ENCODE results near the gene ATP10A.
"Not testable (repeated sequence)": the region's sequence is repeated elsewhere in the genome, so short reads cannot be mapped to it uniquely, and the experiment has no call there.

The ATP10A gene

DNA sequence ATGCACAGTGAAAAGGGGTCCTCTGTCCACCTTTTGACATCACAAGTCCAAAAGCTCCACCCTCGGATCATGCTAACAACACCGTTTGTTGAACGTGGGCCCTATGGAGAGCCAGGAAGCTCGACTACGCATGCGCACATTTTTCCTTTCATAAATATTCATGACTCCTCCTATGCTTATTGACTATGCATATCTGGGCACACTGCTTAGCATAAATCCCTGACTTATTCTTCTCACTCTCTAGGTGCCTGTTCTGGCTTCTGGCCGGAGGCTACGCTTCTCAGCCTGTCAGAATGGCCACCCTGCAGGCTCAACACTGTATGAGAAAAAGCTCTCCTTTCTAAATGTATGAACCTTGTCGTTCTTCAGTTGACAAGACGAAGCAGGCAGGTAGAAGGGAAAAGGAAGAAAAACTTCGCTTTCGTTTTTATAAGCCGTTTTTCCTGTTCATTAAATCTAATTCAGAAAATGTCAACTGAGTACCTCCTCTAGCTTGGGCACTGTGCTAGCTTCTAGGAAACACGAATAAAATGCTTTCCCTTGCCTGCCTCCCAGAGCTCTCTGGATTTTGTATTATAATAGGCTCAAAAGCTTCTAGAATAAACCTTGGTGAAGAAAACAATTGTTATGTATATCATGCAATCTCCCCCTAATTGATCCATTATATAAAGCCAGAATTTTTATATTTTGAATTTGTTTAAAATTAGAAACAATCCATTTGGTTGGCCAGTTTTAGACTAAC lies 207.7 kb downstream of the ATP10A start:
- no peak for DNase-seq (ENCODE audit: low read depth)
- TF ChIP-seq, protein P1, sequence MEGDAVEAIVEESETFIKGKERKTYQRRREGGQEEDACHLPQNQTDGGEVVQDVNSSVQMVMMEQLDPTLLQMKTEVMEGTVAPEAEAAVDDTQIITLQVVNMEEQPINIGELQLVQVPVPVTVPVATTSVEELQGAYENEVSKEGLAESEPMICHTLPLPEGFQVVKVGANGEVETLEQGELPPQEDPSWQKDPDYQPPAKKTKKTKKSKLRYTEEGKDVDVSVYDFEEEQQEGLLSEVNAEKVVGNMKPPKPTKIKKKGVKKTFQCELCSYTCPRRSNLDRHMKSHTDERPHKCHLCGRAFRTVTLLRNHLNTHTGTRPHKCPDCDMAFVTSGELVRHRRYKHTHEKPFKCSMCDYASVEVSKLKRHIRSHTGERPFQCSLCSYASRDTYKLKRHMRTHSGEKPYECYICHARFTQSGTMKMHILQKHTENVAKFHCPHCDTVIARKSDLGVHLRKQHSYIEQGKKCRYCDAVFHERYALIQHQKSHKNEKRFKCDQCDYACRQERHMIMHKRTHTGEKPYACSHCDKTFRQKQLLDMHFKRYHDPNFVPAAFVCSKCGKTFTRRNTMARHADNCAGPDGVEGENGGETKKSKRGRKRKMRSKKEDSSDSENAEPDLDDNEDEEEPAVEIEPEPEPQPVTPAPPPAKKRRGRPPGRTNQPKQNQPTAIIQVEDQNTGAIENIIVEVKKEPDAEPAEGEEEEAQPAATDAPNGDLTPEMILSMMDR (conservative IDR thresholded peaks at IDR 0.05; ENCODE audit: low read length), result no peak
- H3K4me3 ChIP-seq (ENCODE audit: low read length), result no peak overlapping the region

DNA sequence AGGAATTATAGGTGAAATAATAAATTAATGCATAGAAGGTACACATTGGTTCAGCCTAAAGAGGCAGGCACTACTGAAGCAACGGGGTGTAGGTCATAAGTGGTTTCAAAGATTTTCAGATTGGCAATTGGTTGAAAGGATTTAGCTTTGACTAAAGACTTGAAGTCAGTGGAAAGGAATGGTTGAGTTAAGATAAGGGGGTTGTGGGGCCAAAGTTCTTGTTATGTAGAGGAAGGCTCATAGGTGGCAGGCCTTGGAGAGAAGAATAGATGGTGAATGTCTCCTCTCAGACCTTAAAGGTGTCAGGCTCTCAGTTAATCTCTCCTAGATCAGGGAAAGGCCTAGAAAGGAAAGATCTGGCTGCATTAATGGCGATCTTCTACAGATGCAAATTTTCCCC lies 209.8 kb downstream of the ATP10A start:
- DNase-seq (ENCODE audit: low read depth), result no peak
- H3K4me3 ChIP-seq (ENCODE audit: low read length), result no peak overlapping the region
- TF ChIP-seq, protein P1 (conservative IDR thresholded peaks at IDR 0.05; ENCODE audit: low read length), result no peak

DNA sequence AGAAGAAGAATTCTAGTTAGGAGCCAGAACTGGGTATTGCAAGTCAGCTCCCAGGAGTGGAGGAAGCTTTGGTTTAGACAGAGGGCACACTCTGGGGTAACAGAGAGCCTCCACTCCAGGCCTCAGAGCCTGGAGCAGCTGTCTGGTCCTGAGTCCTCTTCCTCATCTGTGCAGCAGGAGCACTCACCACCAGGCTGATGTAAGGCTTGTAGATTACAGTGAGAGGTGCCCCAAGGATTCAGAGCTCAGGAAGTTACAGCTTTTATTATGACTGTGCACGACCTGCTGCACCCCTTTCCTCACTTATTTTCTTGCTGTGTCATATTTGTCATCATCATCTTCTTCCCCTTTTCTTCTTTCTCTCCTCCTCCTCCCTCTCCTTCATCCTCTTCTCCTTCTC lies 210.4 kb downstream of the ATP10A start:
- DNase-seq (ENCODE audit: low read depth), result no peak
- H3K4me3 ChIP-seq (ENCODE audit: low read length), result no peak overlapping the region
- TF ChIP-seq, protein P1 (conservative IDR thresholded peaks at IDR 0.05; ENCODE audit: low read length), result no peak

DNA sequence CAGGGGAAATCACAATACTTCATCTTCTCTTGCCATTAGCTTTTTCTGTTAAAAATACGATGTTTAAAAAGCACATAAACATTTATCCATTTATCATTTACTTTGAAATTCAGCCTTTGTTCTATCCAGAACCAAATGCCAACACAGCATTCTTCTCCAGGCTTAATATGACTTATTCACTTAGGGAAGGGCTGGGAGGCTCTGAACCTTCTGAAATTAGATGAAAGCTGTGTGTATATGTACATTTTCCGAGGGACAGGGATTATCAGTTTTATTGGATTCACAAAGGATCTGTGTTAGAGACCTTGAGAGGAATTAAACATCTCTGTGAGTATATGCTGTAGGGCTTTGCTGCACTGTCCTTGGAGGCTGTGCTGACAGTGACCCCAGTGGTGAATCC lies 213.7 kb downstream of the ATP10A start:
- no peak for DNase-seq (ENCODE audit: low read depth)
- TF ChIP-seq, protein P1 (conservative IDR thresholded peaks at IDR 0.05; ENCODE audit: low read length), result no peak

DNA sequence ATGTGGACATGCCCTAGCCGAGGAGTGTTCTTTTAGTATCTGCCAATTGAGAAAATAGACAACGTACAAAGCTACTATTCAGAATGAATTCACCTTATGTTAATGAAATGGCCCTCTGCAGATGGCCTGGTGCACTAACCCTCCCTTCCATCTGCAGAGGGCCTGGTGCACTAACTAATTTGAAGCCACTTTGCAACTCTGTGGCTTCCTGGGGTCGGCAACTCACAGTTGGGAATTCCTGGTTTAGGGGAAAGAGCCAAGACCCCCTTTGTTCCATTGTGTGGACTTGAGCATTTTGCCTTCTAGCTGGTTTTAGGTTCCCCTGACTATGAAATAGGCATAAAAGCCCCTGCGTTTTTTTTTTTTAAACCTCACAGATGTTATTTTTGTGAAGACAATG lies 220.0 kb downstream of the ATP10A start:
- H3K4me3 ChIP-seq (ENCODE audit: low read length), result no peak overlapping the region
- TF ChIP-seq, protein P1 (conservative IDR thresholded peaks at IDR 0.05; ENCODE audit: low read length), result no peak
- no peak for DNase-seq (ENCODE audit: low read depth)

More for the DNA sequence above, 213.7 kb downstream of the ATP10A start:
- no peak overlapping the region for H3K4me3 ChIP-seq (ENCODE audit: low read length)

DNA sequence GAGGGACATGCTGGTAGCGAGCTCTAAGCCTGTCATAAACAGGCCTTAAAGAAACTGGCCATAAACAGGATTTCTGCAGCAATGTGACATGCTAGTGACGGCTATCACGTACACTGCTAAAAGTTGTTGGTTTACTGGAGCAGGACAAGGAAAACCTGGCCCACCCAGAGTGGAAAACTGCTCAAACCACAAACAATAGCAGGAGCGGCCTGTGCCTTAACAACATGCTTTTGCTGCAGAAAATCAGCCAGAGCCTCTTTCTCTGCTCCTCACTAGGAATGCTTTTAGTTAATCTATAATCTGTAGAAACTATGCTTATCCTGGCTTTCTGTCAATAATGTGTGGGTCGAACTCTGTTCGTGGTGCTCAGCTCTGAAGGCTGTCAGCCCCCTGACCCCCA lies 221.4 kb downstream of the ATP10A start:
- no peak for DNase-seq (ENCODE audit: low read depth)
- H3K4me3 ChIP-seq (ENCODE audit: low read length), result no peak overlapping the region
- TF ChIP-seq, protein P1 (conservative IDR thresholded peaks at IDR 0.05; ENCODE audit: low read length), result no peak

DNA sequence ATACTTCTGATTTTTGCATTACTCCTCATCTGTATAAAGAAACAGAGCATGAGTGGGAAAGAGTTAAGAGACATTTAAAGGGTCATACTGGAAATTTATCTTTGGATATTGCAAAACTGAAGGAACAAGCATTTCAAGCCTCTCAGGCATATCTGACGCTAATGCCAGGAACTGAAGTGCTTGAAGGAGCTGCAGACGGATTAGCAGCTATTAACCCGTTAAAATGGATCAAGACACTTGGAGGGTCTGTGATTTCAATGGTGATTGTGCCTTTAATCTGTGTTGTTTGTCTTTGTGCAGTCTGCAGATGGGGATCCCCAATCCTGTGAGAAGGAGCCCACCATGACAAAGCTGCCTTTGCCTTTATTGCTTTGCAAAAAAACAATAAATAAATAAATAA lies 221.8 kb downstream of the ATP10A start:
- TF ChIP-seq, protein P1 (conservative IDR thresholded peaks at IDR 0.05; ENCODE audit: low read length), result no peak
- no peak for DNase-seq (ENCODE audit: low read depth)
- H3K4me3 ChIP-seq (ENCODE audit: low read length), result no peak overlapping the region

DNA sequence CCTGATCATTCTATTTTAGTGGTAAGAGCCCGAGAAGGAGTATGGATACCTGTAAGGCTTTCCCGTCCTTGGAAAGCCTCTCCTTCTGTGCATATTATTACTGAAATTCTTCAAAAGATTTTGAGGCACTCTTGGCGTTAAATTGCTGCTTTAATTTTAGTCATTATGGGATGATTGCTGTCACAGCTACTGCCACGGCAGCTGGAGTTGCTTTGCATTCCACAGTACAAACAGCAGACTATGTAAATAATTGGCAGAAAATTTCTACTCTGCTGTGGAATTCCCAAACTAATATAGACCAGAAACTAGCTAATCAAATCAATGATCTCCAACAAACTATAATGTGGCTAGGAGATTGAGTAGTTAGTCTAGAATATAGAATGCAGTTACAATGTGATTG lies 222.2 kb downstream of the ATP10A start:
- H3K4me3 ChIP-seq (ENCODE audit: low read length); DNase-seq (ENCODE audit: low read depth): not testable (repeated sequence)

Measured in AG10803 (cell line).